Dendritic cell treated with granulocyte-macrophage colony-stimulating factor and Interleukin-4, amounts not matched to agents 40 ng/mL and 50 ng/mL, for 4 days (primary cell): ENCODE data around the gene STX16.

Source experiments
- H3K27ac Mint-ChIP-seq: one replicate; pipeline ENCODE4 v1.8.0; 2022; ENCODE audit warnings: mild to moderate bottlenecking, mixed read lengths
- H3K27me3 Mint-ChIP-seq: one replicate; pipeline ENCODE4 v1.8.0; 2022; ENCODE audit warnings: mild to moderate bottlenecking, mixed read lengths
- H3K36me3 Mint-ChIP-seq: one replicate; pipeline ENCODE4 v1.8.0; 2022; ENCODE audit warnings: low read depth, mixed read lengths
- H3K4me1 Mint-ChIP-seq: one replicate; pipeline ENCODE4 v1.8.0; 2022; ENCODE audit warnings: low read depth, mixed read lengths
- H3K4me3 Mint-ChIP-seq: one replicate; pipeline ENCODE4 v1.8.0; 2022; ENCODE audit warnings: mild to moderate bottlenecking, moderate library complexity, mixed read lengths
- H3K9me3 Mint-ChIP-seq: one replicate; pipeline ENCODE4 v1.8.0; 2022; ENCODE audit warnings: mixed read lengths
- intact Hi-C: fragments of 100-400 bp; cut with micrococcal nuclease; formaldehyde crosslinking; loops from one replicate; pipeline ENCODE4 v1.15.0; 2022

Gene STX16

GRCh38 chr20:58675641-58676040, 24.6 kb downstream of the STX16 start:
- Mint-ChIP-seq H3K4me3 (no peak overlapping the region), H3K36me3 (peaks cover 88% of the 10 kb centered on the region), H3K9me3 (no peaks in the 10 kb centered on the region), H3K4me1 (no peaks in the 10 kb centered on the region), H3K27ac (no peak overlapping the region), H3K27me3 (no peaks in the 10 kb centered on the region)
- intact Hi-C loops: loop anchor here (10.0 kb wide), 1 partner anchor 1311 kb away; no protein-coding TSS in a partner anchor

- intact Hi-C loops: loop anchor here (10.0 kb wide), 1 partner anchor 1311 kb away; no protein-coding TSS in a partner anchor
- no peaks in the 10 kb centered on the region for H3K27me3 Mint-ChIP-seq
- no peaks in the 10 kb centered on the region for H3K4me1 Mint-ChIP-seq
- peaks cover 85% of the 10 kb centered on the region for H3K36me3 Mint-ChIP-seq
- no peaks in the 10 kb centered on the region for H3K9me3 Mint-ChIP-seq
- H3K4me3 Mint-ChIP-seq: no peak overlapping the region
- H3K27ac Mint-ChIP-seq: no peak overlapping the region
These were observed 25.1 kb downstream of the STX16 start for GRCh38 chr20:58676161-58676560.

GRCh38 chr20:58677079-58677604, 26.1 kb downstream of the STX16 start:
- Mint-ChIP-seq H3K27me3 (no peaks in the 10 kb centered on the region), H3K4me1 (no peaks in the 10 kb centered on the region), H3K4me3 (no peak overlapping the region), H3K27ac (no peak overlapping the region), H3K36me3 (peaks cover 83% of the 10 kb centered on the region), H3K9me3 (no peaks in the 10 kb centered on the region)
- intact Hi-C loops: loop anchor here (10.0 kb wide), 1 partner anchor 1312 kb away; no protein-coding TSS in a partner anchor

- no peak overlapping the region for H3K4me3 Mint-ChIP-seq
- H3K4me1 Mint-ChIP-seq: no peaks in the 10 kb centered on the region
- no peaks in the 10 kb centered on the region for H3K27me3 Mint-ChIP-seq
- H3K9me3 Mint-ChIP-seq: no peaks in the 10 kb centered on the region
- no peak overlapping the region for H3K27ac Mint-ChIP-seq
- intact Hi-C loops: loop anchor here (10.0 kb wide), 1 partner anchor 1313 kb away; no protein-coding TSS in a partner anchor
- H3K36me3 Mint-ChIP-seq: peaks cover 86% of the 10 kb centered on the region
These were observed 26.7 kb downstream of the STX16 start for GRCh38 chr20:58677808-58678207.

- Mint-ChIP-seq H3K4me1 (no peaks in the 10 kb centered on the region), H3K4me3 (no peak overlapping the region), H3K27me3 (no peaks in the 10 kb centered on the region), H3K27ac (no peak overlapping the region), H3K9me3 (no peaks in the 10 kb centered on the region), H3K36me3 (peaks cover 81% of the 10 kb centered on the region)
- intact Hi-C loops: loop anchor here (10.0 kb wide), 1 partner anchor 1314 kb away; no protein-coding TSS in a partner anchor
These were observed 27.7 kb downstream of the STX16 start for GRCh38 chr20:58678806-58679205.

- H3K9me3 Mint-ChIP-seq: no peaks in the 10 kb centered on the region
- H3K4me1 Mint-ChIP-seq: no peaks in the 10 kb centered on the region
- H3K36me3 Mint-ChIP-seq: peaks cover 64% of the 10 kb centered on the region
- no peaks in the 10 kb centered on the region for H3K27me3 Mint-ChIP-seq
- no peak overlapping the region for H3K27ac Mint-ChIP-seq
- no peak overlapping the region for H3K4me3 Mint-ChIP-seq
- intact Hi-C loops: no loop called here
These were observed 31.8 kb downstream of the STX16 start for GRCh38 chr20:58682656-58683531.

- no peak overlapping the region for H3K4me3 Mint-ChIP-seq
These were observed 33.2 kb downstream of the STX16 start for GRCh38 chr20:58684291-58684690.

GRCh38 chr20:58685988-58686387, 34.9 kb downstream of the STX16 start:
- Mint-ChIP-seq H3K27me3 (no peaks in the 10 kb centered on the region), H3K4me1 (peaks cover 24% of the 10 kb centered on the region), H3K4me3 (no peak overlapping the region), H3K9me3 (no peaks in the 10 kb centered on the region), H3K36me3 (peaks cover 48% of the 10 kb centered on the region), H3K27ac (no peak overlapping the region)
- intact Hi-C loops: no loop called here

More at GRCh38 chr20:58684291-58684690, 33.2 kb downstream of the STX16 start:
- Mint-ChIP-seq H3K27ac (no peak overlapping the region), H3K36me3 (peaks cover 62% of the 10 kb centered on the region), H3K9me3 (no peaks in the 10 kb centered on the region), H3K4me1 (peaks cover 13% of the 10 kb centered on the region), H3K27me3 (no peaks in the 10 kb centered on the region)
- intact Hi-C loops: no loop called here

- H3K4me1 Mint-ChIP-seq: peaks cover 35% of the 10 kb centered on the region
- no peaks in the 10 kb centered on the region for H3K9me3 Mint-ChIP-seq
- intact Hi-C loops: no loop called here
These were observed 37.3 kb downstream of the STX16 start for GRCh38 chr20:58688414-58688813.

GRCh38 chr20:58688840-58689239, 37.8 kb downstream of the STX16 start:
- Mint-ChIP-seq H3K36me3 (peaks cover 35% of the 10 kb centered on the region), H3K27me3 (no peaks in the 10 kb centered on the region), H3K27ac (peak overlapping the region; percentile 65), H3K4me3 (no peak overlapping the region), H3K9me3 (no peaks in the 10 kb centered on the region), H3K4me1 (peaks cover 35% of the 10 kb centered on the region)
- intact Hi-C loops: no loop called here

More at GRCh38 chr20:58688414-58688813, 37.3 kb downstream of the STX16 start:
- H3K4me3 Mint-ChIP-seq: no peak overlapping the region
- H3K27me3 Mint-ChIP-seq: no peaks in the 10 kb centered on the region
- peak overlapping the region; percentile 65 for H3K27ac Mint-ChIP-seq
- peaks cover 35% of the 10 kb centered on the region for H3K36me3 Mint-ChIP-seq

- Mint-ChIP-seq H3K9me3 (no peaks in the 10 kb centered on the region), H3K4me1 (peaks cover 35% of the 10 kb centered on the region), H3K27ac (peak overlapping the region; percentile 97), H3K4me3 (no peak overlapping the region), H3K36me3 (peaks cover 20% of the 10 kb centered on the region), H3K27me3 (no peaks in the 10 kb centered on the region)
- intact Hi-C loops: no loop called here
These were observed 39.5 kb downstream of the STX16 start for GRCh38 chr20:58690396-58691135.

GRCh38 chr20:58691773-58692578, 40.9 kb downstream of the STX16 start:
- peak overlapping the region; percentile 52 for H3K4me3 Mint-ChIP-seq
- H3K27ac Mint-ChIP-seq: peak overlapping the region; percentile 97
- intact Hi-C loops: loop anchor here (1.0 kb wide), 1 partner anchor 41 kb away; the partner anchor contains the start of gene STX16
- H3K4me1 Mint-ChIP-seq: peaks cover 35% of the 10 kb centered on the region
- H3K9me3 Mint-ChIP-seq: no peaks in the 10 kb centered on the region
- no peaks in the 10 kb centered on the region for H3K27me3 Mint-ChIP-seq
- peaks cover 11% of the 10 kb centered on the region for H3K36me3 Mint-ChIP-seq

- Mint-ChIP-seq H3K27me3 (no peaks in the 10 kb centered on the region), H3K36me3 (peaks cover 11% of the 10 kb centered on the region)
- intact Hi-C loops: loop anchor here (1.0 kb wide), 1 partner anchor 41 kb away; the partner anchor contains the start of gene STX16
These were observed 41.6 kb downstream of the STX16 start, which contains the start of gene NPEPL1 for GRCh38 chr20:58692579-58693225. NPEPL1 (plus strand) TSS chr20:58692800; CDS start chr20:58692901, 101 bp downstream.

More at GRCh38 chr20:58692579-58693225, 41.6 kb downstream of the STX16 start, which contains the start of gene NPEPL1:
- peak within 1 kb of the TSS; percentile 75 for H3K4me3 Mint-ChIP-seq
- H3K9me3 Mint-ChIP-seq: no peaks in the 10 kb centered on the region
- H3K4me1 Mint-ChIP-seq: peaks cover 35% of the 10 kb centered on the region
- peak within 1 kb of the TSS; percentile 97 for H3K27ac Mint-ChIP-seq
